Mesothelial cell of epicardium (in vitro differentiated cells): Measurements from ENCODE around the gene TAF5L. TPM values are rescaled to one million over a fixed set of nuclear protein-coding genes. Genes with fewer than 3 reads are reported as not detected.

ENCODE experiments used
- DNase-seq, 2 experiments: peaks; one replicate each; pipeline ENCODE4 v3.0.0; 2021; ENCODE audit warnings: low spot score in 2 of 2; ENCODE audit not compliant: unreplicated experiment in 2 of 2
- H3K27ac Mint-ChIP-seq: 2 replicates; pipeline ENCODE4 v1.8.0; 2021; ENCODE audit warnings: mixed read lengths
- H3K27me3 Mint-ChIP-seq: 2 replicates; pipeline ENCODE4 v1.8.0; 2021; ENCODE audit warnings: low read depth, mixed read lengths
- H3K36me3 Mint-ChIP-seq: 2 replicates; pipeline ENCODE4 v1.8.0; 2021; ENCODE audit warnings: mixed read lengths
- H3K4me1 Mint-ChIP-seq: 2 replicates; pipeline ENCODE4 v1.8.0; 2021; ENCODE audit warnings: mixed read lengths
- H3K4me3 Mint-ChIP-seq: 2 replicates; pipeline ENCODE4 v1.8.0; 2021; ENCODE audit warnings: mild to moderate bottlenecking, moderate library complexity, mixed read lengths
- H3K9me3 Mint-ChIP-seq: 2 replicates; pipeline ENCODE4 v1.8.0; 2021; ENCODE audit warnings: mixed read lengths
- total RNA-seq: library from RNA; stranded (reverse); gene quantifications from 3 replicates; pipeline ENCODE4 v1.2.1, GENCODE V29; 2021
- TF ChIP-seq, protein P1 (sequence below): fragments of 200-600 bp; sonication (generic); IDR thresholded peaks from one replicate; pipeline ENCODE4 v1.5.0; 2021; ENCODE audit warnings: antibody characterized with exemption; ENCODE audit not compliant: unreplicated experiment

Gene TAF5L
- total RNA-seq, 1 donor from 2014 or later = 20.9 TPM

DNA sequence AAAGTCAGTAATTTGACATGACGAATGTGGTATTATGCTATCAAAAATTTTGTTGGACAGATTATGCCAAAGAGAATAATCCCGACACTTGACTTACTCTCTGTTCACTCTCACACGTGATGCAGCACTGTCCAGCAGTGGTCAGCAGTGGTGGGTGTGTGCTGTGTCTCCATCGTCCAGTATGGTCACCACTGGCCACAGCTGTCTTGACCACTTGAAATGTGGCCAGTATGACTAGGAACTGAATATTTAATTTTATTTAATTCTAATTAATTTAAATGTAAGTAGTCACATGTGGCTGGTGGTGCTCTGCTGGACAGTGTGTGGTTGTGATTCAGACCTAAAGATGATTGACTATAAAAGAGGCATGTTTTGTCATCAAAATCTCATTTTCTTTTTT, 24.1 kb upstream of the TAF5L start:
- Mint-ChIP-seq H3K4me1 (no peaks in the 10 kb centered on the region), H3K36me3 (peaks cover 29% of the 10 kb centered on the region), H3K9me3 (no peaks in the 10 kb centered on the region), H3K4me3 (no peak overlapping the region), H3K27me3 (no peaks in the 10 kb centered on the region), H3K27ac (no peak overlapping the region)
- DNase-seq = no peak
- TF ChIP-seq, protein P1, sequence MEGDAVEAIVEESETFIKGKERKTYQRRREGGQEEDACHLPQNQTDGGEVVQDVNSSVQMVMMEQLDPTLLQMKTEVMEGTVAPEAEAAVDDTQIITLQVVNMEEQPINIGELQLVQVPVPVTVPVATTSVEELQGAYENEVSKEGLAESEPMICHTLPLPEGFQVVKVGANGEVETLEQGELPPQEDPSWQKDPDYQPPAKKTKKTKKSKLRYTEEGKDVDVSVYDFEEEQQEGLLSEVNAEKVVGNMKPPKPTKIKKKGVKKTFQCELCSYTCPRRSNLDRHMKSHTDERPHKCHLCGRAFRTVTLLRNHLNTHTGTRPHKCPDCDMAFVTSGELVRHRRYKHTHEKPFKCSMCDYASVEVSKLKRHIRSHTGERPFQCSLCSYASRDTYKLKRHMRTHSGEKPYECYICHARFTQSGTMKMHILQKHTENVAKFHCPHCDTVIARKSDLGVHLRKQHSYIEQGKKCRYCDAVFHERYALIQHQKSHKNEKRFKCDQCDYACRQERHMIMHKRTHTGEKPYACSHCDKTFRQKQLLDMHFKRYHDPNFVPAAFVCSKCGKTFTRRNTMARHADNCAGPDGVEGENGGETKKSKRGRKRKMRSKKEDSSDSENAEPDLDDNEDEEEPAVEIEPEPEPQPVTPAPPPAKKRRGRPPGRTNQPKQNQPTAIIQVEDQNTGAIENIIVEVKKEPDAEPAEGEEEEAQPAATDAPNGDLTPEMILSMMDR = no peak

DNA sequence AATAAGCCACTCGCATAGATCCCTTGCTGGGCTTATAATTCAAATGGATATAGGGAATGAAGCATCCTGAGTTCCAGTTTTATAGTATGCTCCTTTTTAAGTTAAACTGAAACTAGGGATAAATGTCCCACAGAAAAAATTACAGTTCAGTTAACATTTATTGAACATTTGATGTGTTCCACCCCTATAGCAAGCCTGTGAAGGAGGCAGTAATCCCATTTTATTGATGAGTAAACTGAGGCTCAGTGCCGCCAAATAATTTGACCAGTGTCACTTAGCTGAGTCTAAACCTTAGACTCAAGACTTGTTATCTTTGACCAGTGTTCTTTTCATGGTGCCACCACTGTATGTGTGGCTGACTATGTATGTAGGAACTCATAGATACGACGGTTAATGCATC, 22.5 kb upstream of the TAF5L start:
- no peak overlapping the region for H3K27ac Mint-ChIP-seq
- H3K4me3 Mint-ChIP-seq = no peak overlapping the region
- H3K4me1 Mint-ChIP-seq = no peaks in the 10 kb centered on the region
- no peak for DNase-seq
- TF ChIP-seq, protein P1 = no peak
- no peaks in the 10 kb centered on the region for H3K9me3 Mint-ChIP-seq
- peaks cover 32% of the 10 kb centered on the region for H3K36me3 Mint-ChIP-seq
- H3K27me3 Mint-ChIP-seq = no peaks in the 10 kb centered on the region

DNA sequence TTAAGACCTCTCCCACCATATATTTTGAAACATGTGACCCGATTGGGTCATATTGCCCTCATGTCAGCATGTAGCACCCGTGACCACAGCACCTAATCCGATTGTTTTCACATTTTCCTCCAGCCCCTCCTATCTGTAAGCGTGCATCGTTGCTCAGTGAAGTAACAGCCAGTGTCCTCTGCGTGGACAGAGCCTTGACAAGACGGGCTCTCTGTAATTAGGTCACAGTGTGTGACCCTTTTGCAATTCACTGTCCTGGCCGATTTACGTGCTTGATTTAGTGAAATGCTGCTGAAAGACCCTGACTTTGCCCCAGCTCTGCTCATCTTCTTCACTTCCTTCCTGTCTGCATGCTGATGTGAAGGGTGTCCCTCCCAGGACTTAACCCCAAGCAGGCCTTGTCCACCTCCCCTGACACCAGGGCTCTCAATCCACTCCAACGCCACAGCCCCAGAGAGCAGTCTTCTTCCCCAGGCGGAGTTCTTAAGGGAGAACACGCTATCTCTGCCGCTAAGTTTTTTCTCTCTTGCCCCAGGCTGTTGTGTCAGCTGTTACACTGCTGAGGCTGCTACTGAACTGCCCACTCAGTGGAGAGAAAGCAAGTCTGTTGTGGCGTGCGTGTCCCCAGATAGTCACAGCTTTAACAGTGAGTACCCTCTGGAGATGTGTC, 19.5 kb upstream of the TAF5L start:
- Mint-ChIP-seq H3K9me3 (no peaks in the 10 kb centered on the region), H3K36me3 (peaks cover 24% of the 10 kb centered on the region), H3K4me1 (no peaks in the 10 kb centered on the region), H3K27ac (no peak overlapping the region), H3K27me3 (no peaks in the 10 kb centered on the region), H3K4me3 (no peak overlapping the region)
- TF ChIP-seq, protein P1 = no peak
- no peak for DNase-seq

DNA sequence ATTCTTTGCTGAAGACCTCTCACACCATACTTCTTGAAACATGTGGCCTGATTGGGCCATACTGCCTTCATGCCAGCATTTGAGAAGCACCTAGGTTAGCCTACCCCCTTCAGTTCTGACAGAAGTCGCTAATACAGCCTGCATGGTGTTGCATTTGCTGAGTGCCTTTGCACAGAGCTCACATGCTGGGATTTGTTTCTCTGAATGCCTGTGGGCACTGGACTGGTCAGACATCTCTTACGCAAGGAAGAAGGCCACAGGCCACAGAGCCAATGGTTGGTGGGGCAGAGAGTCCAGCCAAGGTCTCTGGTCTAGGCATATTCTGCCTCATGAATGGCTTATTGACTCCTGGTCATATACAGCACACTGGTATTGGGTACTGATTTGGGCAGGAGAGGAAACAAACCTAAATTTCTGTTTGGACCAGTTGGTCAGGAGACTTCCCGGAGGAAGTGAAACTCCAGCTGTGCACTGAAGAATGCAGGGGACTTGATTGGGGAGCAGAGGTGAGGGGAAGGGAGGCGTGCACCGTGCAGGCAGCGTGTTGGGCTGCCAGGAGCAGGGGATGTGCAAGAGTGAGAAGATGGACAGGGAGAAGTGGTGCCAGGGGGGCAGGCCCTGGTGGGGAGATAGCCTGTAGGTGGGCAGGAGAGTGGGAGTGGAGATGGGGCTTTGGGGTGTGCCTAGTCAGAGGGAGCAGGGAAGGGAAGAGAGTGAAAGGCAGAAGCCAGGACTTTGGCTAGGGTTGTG, 18.2 kb upstream of the TAF5L start:
- no peak overlapping the region for H3K27ac Mint-ChIP-seq
- no peak overlapping the region for H3K4me3 Mint-ChIP-seq
- H3K9me3 Mint-ChIP-seq = no peaks in the 10 kb centered on the region
- no peak for DNase-seq
- H3K36me3 Mint-ChIP-seq = peaks cover 22% of the 10 kb centered on the region
- H3K4me1 Mint-ChIP-seq = no peaks in the 10 kb centered on the region
- no peaks in the 10 kb centered on the region for H3K27me3 Mint-ChIP-seq
- TF ChIP-seq, protein P1 = no peak

DNA sequence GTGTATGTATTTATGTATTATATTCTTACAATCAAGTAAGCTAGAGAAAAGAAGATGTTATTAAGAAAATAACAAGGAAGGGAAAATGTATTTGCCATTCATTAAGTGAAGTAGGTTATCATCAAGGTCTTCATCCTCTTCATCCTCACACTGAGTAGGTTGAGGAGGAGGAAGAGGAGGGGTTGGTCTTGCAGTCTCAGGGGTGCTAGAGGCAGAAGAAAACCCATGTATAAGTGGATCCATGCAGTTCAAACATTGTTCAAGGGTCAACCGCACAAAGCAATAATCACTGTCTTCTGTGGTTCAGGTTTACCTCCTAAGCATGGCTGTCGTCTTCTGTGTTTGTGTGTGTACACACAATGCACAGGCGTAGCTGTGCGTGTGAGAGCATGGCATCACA, 17.0 kb upstream of the TAF5L start:
- TF ChIP-seq, protein P1 = no peak
- no peak for DNase-seq
- Mint-ChIP-seq H3K27ac (no peak overlapping the region), H3K27me3 (no peaks in the 10 kb centered on the region), H3K36me3 (peaks cover 20% of the 10 kb centered on the region), H3K4me1 (no peaks in the 10 kb centered on the region), H3K4me3 (no peak overlapping the region), H3K9me3 (no peaks in the 10 kb centered on the region)
